ENCODE results near the gene SSBP1.
"Not testable (repeated sequence)": the region's sequence is repeated elsewhere in the genome, so short reads cannot be mapped to it uniquely, and the experiment has no call there.

SSBP1 gene, protein sequence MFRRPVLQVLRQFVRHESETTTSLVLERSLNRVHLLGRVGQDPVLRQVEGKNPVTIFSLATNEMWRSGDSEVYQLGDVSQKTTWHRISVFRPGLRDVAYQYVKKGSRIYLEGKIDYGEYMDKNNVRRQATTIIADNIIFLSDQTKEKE

DNA sequence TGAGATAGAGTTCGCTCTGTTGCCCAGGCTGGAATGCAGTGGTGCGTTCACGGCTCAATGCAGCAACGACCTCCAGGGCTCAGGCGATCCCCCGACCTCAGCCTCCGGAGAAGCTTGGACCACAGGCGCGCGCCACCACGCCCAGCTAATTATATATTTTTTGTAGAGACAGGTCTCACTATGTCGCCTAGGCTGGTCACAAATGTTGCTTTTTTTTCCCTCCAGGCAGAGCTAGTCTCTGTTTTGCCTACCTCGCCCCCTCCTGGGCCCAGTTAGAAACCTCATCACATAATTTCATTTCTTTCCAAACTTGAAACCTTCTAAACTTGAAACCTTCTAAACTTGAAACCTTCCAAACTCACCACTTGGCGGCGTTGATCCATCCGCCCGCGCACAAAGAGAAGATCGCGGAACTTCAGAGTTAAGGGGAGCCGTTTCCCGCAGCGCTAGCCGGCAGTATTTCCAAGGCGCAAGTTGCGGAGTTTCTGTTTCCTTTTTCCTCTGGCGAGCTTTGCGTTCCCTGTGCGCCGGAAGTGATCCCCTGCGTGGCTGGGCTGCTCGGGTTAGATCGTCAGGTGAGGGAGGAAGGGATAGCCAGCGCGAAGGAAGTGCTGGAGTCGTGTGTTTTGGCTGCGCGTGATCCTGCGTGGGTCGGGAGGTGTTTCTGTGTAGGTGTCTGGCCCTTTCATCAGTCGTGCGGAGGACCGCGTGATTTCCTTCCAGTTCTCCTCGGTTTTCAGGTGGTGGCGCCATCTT lies at the start of gene SSBP1:
TSS of gene SSBP1 (plus strand) at position 523 of the 756 bp plus-strand sequence. CDS start 809 bp downstream, outside the sequence.
- peak; percentile 73 to 86 for DNase-seq (ENCODE audit: low read depth in 1 of 2, low spot score in 1 of 2)

DNA sequence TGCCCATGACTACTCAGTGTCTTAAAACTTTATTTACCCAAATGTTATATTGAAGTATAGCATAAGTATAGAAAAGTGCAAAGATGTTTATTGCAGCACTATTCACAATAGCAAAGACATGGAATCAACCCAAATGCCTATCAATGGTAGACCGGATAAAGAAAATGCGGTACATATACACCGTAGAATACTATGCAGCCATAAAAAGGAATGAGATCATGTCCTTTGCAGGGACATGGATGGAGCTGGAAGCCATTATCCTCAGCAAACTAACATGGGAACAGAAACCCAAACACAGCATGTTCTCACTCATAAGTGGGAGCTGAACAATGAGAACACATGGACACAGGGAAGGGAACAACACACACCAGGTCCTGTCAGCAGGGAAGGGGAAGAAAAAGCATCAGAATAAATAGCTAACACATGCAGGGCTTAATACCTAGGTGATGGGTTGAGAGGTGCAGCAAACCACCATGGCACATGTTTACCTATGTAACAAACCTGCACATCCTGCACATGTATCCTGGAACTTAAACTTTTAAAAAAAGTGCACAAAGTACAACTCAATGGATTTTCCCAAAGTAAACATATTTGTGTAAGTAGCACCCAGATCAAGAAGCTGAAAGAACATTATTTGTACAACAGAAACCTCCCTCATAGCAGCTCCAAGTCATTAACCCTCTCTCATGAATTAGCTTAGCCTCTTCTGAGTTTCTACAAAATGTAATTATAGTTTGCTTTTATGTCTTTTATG lies 48.9 kb upstream of the SSBP1 start:
- DNase-seq (ENCODE audit: low read depth in 1 of 2, low spot score in 1 of 2), result not testable (repeated sequence)

DNA sequence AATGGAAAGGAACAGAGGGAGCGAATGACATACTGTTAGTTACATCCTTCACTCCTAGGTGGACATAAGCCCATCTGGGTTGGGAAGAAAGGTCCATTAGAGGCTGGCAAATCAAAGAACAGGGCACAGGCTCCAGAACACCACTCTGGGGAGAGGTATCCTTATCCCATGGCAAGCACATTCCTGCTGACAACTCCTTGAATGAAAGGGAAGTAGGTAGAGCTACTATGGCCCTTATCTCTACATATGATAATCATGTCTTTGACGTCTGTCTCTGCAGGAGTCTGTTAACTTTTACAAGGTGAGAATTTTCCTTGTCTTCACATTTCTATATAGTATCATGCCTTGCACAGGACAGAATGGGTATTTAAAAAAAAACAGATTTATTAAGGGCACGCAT lies 46.6 kb upstream of the SSBP1 start:
- DNase-seq (ENCODE audit: low read depth in 1 of 2, low spot score in 1 of 2), result no peak

DNA sequence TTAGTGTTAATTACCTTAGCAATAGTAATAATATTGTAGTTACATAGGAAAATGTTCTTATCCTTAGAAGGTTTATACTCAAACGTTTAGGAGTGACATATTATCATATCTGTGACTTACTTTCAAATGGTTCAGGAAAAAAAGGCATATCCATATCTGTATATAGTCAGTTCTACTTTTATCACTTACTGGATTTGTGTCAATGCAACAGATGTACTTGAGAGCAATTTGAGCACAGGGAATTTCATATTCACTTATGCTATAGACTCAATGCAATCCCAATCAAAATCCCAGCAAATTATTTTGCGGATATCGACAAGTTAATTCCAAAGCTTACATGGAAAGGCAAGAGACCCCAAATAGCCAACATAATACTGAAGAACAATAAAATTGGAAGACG lies 46.2 kb upstream of the SSBP1 start:
- no peak for DNase-seq (ENCODE audit: low read depth in 1 of 2, low spot score in 1 of 2)

DNA sequence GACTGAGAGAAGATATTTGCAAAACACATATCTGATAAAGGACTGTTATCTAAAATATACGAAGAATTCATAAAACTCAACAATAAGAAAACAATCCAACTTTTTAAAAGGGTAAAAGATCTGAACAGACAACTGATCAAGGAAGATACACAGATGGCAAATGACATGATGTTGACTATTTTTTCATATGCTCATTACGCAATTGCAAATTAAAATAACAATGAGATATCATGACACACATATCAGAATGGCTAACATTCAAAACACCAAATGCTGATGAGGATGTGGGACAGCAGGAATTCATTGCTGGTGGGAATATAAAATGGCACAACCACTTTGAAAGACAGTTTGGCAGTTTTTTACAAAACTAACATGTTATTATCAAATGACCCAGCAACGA lies 45.1 kb upstream of the SSBP1 start:
- no peak for DNase-seq (ENCODE audit: low read depth in 1 of 2, low spot score in 1 of 2)

DNA sequence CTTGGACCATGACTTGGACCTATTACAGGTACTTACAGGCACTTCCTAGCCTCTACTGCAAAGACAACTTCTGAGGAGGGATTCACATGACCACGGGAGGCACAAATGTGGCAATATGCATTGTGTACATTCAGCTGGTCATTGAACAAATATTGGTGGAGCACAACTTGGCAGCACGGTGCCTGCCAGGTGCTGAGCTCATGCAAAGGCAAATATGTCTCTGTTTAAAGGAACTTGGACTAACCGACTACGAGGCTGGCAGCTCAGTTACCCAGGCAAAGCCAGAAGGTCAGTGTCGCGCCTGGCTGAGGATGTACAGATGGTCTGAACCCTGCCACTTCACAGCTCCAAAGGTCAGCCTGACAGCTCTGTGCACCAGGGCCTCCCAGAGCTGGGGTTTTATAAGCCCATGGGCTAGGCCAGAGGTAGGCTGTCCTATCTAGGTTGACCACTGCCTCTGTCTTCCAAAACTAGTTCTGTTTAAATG lies 42.3 kb upstream of the SSBP1 start:
- DNase-seq (ENCODE audit: low read depth in 1 of 2, low spot score in 1 of 2), result no peak

DNA sequence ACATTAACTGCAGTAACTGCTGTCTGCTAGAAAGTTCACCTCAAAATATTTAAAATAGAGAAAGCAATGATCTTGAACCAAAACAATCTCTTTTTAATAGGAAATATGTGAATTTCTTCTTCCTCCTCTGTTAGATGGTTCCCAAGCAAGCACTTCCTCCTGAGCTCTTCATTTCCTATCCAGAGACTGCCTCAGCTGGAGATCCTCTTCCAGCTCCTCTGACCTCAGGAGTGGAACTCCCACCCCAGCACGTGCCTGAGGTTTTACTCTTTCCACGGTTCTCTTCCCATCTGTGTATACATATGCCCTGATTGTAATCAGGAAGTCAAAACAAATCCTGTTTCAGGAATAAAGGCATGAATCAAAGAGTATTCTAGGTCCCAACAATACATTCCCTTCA lies 41.8 kb upstream of the SSBP1 start:
- DNase-seq (ENCODE audit: low read depth in 1 of 2, low spot score in 1 of 2), result no peak

DNA sequence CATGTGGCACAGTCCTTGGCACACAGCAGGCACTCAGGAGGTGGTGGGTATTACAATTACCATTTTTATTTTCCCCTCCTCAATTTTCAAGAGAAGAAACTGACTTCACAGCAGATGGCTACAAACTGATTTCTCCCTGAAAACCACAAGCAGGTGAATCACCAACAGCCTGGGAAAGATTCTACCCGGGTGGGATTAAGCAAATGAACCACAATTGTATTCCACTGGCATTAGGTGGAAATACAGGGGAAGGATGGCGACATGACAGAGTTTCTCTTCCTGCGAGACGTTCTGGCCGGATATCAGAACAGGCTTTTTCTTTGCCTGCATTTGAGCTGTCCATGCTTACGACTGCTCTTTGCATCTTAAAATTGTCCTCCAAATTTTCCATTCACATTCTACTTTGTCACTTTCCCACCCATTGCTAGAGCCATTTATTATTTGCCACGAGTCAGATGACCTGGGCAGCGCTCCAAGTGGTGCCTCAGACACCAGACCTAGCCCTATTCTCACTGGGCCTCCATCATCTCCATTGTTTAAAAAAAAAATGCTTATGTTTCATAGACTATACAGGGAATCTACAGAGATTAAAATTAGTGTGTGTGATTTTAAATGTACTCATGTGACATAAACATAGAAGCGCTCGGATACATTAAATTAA lies 40.8 kb upstream of the SSBP1 start:
- no peak for DNase-seq (ENCODE audit: low read depth in 1 of 2, low spot score in 1 of 2)

DNA sequence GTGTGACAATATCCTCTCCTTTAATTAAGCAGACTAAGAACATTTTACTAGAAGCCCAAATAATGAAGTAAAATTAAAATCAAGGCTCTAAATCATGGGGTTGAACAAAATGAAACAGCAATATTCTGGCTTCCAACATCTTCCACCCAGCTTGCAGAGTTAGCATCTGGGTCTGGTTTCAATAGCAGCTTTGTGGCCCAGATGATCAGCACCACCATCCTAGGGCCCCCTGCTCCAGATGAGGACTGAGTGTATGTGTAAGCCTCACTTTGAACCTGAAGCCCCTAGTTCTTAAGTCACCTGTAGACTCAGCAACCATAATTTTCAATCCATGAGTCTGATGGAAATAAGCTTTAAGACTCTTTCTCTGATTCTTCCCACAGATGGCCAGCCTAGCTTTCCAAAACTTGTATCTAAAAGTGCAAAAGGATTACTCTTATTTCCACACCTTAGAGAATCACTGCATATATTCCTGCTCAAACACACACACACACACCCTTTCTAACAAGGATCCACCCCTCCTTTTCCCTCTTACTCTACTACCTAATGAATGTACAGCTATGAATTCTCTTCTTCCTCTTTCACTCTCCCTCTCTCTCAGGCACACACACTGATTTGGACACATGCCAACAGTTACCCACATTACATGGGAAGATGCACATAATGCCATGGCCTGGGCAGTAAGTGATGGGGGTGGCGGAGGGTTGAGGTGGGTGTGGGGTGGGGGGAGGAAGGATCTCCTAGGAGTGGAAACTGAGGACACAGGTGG lies 39.7 kb upstream of the SSBP1 start:
- no peak for DNase-seq (ENCODE audit: low read depth in 1 of 2, low spot score in 1 of 2)

DNA sequence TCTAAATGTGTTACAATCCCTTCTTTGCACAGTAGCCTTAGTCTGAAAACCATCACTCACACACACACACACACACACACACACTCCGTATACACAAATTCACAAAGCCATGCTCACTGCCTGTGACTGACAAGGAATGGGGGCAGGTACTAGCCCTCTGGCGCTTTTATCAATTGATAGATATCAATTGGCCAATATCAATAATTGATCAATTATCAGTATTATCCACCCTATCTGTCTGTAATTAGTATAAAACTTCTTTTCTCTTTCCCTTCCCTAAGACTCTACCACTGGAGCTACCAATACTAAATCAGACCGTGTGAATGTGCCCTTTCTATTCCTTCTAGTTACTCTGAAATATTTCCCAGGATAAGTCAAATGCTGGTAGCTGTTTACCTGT lies 38.3 kb upstream of the SSBP1 start:
- no peak for DNase-seq (ENCODE audit: low read depth in 1 of 2, low spot score in 1 of 2)

DNA sequence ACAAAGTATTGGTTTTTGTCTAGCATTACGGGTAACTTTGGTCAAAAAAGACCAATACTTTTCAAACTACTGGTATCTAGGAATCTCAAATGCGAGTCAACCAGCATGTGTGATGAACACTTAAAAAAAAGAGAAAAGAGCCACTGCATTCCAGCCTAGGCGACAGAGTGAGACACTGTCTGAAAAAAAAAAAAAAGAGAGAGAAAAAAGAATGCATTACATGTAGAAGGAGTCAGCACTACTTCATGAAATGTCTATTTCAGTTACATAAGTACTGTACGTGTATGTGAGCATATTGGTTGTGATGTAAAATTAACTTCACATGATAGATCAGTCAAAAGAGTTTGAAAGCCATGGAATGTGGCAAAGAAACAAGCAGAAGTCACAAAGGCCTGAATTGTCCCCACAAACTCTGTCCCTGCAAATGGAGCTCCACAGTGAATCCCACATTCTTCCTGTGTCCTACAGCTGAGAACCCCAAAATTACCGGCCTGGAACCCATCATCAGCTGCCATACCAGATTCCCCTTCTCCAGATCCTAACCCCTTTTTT lies 37.8 kb upstream of the SSBP1 start:
- no peak for DNase-seq (ENCODE audit: low read depth in 1 of 2, low spot score in 1 of 2)

DNA sequence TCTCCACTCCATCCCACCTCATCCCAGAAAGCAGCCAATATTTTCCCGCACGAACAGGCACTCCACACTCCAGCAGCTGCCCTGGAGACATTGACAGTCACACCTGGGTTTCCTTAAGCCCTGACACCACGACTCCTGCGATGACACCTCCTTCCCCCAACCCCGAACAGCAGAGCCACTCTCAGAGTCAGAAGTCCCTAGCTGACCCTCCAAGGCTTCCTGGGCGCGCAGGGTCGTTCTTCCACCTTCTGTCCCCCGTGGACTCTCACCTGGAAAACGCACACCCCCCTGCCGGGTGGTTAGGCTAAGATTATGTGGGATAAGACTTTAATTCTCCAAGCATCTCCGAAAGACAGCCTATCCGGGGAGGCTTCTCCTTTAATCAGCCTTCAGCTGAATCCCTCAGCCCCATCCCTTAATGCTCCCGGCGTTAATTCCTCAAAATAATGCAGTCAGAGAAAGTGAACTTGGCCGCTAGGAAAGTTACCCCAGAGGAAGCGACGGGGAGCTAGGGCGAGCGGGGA lies 37.2 kb upstream of the SSBP1 start:
- no peak for DNase-seq (ENCODE audit: low read depth in 1 of 2, low spot score in 1 of 2)

DNA sequence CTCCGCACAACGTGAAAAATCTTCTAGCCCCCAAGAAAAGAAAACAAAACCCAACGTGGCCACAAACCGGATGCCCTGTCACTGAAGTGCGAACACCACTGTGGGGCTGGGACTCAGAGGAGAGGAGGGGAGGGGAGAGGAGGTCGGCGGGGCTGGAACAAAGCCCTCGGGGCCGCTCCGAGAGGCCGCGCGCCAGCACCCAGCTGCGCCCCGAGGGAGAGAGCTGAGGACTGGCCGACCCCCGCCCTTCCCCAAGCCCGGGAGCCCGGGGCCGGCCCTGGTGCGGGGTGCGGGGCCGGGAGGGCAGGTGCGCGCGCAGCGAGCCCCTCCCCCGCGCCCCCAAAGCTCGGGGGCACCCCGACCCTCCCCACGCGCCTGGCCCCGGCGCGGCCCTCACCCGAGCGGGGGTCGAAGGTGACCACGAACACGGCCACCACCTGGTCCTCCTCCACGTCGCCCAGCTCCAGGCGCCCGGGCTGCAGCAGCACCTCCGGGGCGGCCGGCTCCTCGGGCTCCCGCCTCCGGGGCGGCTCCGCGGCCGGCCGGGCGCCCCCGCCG lies 36.6 kb upstream of the SSBP1 start:
- peak; percentile 41 to 58 for DNase-seq (ENCODE audit: low read depth in 1 of 2, low spot score in 1 of 2)

DNA sequence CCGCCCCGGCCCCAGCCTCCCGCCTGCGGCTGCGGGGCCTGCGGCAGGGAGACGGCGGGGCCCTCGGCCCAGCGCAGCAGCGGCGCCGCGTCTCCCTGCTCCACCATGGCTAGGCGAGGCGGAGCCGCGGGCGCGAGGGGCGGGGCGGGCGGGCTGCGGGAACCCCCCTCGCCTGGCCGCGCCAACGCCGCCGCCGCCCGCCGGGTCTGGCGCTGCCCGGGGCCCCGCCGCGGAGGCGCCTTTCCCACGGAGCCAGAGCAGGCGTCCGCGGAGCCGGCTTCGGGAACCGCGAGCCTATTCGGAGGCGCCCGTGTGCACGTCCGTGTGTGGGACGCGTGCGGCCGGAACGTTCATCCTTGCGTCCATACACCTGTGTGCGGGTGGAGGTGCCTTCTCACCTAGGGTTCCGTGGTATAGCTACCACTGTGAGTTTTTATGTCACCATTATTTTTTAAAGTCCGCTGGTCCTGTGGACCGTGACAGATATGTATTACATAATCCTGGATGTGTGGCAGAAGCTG lies 36.1 kb upstream of the SSBP1 start, which contains the start of gene DENND11:
TSS of gene DENND11 (minus strand) at position 120 of the 521 bp plus-strand sequence. CDS start at position 107, 13 bp downstream.
- peak; percentile 13 to 41 for DNase-seq (ENCODE audit: low read depth in 1 of 2, low spot score in 1 of 2)

DNA sequence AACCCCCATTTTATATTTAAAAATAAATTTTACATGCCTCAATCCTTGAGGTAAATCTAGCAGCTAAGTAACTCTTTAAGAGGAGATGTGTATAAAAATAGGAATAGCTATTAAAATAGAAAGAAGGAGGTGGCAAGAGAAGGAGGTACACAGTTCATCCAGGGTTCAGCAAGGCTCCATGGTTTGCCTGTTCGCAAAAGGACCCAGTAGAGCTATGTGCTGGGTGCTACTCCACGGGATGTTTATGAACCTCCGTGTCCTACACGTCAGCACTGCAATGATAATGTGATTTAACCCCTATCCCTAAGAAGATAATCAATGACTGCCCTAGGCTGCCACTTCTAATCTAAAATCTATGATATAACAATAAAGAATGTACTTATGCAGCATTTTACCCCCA lies 35.3 kb upstream of the SSBP1 start:
- no peak for DNase-seq (ENCODE audit: low read depth in 1 of 2, low spot score in 1 of 2)

DNA sequence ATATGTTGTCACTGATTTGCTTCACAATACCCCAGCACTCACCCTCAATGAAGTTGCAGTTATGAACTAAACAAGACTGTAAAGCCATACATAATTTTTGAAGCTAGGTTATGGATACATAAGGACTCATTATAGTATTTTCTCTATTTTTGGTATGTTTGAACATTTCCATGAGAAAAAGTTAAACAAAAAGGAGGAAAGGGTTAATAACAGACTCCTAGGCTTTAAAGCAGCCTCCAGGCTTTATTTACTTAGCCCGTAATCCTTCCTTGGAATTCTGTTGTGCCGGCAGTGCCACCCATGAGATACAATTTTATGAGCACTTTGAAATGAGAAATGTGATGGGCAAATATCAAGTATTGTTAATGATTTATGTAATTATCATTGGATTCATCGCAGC lies 34.0 kb upstream of the SSBP1 start:
- DNase-seq (ENCODE audit: low read depth in 1 of 2, low spot score in 1 of 2), result no peak

DNA sequence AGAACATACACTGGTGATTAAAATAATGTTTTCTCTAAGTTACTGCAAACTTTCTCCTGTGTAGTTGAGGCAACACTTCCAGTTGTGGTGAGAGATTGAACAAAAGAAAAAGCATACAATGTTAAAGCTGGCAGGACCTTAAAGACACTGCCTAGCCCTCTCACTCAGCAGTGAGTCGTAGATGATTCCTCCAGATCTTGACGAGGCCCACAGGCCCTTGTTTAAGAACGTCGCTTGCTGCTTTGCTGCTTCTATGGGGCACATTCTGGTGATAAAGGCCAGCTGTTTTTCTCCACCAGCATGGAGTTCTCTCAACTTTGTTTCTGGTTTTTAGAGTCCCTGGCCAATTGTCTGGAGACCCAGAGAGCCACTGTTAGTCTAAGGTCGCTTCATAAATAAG lies 33.4 kb upstream of the SSBP1 start:
- no peak for DNase-seq (ENCODE audit: low read depth in 1 of 2, low spot score in 1 of 2)

DNA sequence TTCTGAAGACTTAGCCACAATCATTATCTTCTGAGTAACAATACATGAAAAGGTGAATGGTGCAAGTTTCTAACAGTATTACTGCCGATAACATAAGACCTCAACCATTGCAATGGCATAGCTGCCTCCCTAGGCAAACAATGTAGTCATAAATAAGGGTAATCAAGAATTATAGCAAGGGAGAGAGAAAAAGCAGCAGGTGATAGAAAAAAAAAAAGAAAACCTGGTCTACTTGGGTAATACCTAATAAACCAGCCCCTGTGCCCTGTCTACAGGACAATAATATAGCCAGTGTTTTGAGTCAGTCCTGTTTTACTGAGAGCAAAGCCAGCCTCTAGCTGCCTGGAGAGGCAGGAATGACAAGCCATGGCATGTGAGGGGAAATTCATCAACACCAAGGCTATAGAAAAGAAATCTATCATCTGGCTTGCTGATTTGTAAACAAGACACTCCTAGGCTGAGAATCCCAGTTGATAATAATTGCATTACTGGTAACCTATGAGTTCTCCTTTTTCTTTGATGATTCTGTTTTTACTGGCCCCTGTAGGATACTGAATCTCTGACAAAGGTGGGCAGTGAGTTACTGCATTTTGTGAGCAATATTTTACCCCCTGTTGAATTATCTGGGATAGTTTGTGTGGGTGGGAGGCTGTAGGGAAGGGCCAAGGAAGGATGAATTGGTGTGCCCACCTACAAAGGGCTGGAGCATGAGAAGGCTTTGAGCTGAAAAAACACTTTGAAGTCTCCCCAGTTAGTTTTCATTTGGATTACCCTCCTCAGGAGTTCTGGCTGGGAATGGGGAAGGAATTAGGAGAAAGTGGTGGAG lies 31.7 kb upstream of the SSBP1 start:
- no peak for DNase-seq (ENCODE audit: low read depth in 1 of 2, low spot score in 1 of 2)

DNA sequence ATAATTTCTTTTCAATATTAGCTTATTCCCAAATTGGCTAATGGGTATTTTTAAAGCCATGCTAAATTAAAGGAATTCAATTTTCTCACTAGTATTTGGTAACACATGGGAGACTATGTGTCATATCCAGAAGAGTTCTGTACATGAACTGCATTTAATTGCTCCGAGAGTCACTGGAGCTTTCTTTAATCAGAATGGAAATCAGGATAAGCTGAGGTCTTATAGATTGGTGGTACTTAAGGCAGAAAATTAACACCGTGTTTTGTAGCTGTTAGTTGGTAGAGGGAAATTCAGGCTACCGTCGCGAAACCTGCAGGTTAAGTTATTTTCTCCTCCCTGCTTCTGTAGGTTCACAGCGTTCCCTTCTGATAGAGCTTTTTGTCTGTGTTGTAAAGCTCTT lies 29.8 kb upstream of the SSBP1 start, which contains the start of gene WEE2:
TSS of gene WEE2 (plus strand) at position 3 of the 400 bp plus-strand sequence. CDS start 406 bp downstream, outside the sequence.
- no peak for DNase-seq (ENCODE audit: low read depth in 1 of 2, low spot score in 1 of 2)
